SK-N-SH (cell line): ENCODE measurements around the gene SMARCA2.

Source experiments
- JUND ChIP-seq: IDR thresholded peaks from 2 replicates; pipeline ENCODE4 v1.4.0; 2012
- POLR2AphosphoS5 ChIP-seq: IDR thresholded peaks from 2 replicates; pipeline ENCODE4 v1.6.1; 2012; ENCODE audit warnings: low read depth, low read length
- RAD21 ChIP-seq: IDR thresholded peaks from 2 replicates; pipeline ENCODE4 v1.6.1; 2012; ENCODE audit warnings: mild to moderate bottlenecking, low read length
- RCOR1 ChIP-seq: fragments of 150-350 bp; IDR thresholded peaks from 2 replicates; pipeline ENCODE4 v1.6.1; 2017; ENCODE audit warnings: antibody characterized with exemption, low read length
- REST ChIP-seq: IDR thresholded peaks from 2 replicates; pipeline ENCODE4 v1.6.1; 2012; ENCODE audit warnings: mild to moderate bottlenecking, low read depth, low read length, moderate library complexity
- RFX5 ChIP-seq: IDR thresholded peaks from 2 replicates; pipeline ENCODE4 v1.6.1; 2012; ENCODE audit warnings: mild to moderate bottlenecking, improper control_type of control experiment, low read length
- TAF1 ChIP-seq: IDR thresholded peaks from 2 replicates; pipeline ENCODE4 v1.6.1; 2012; ENCODE audit warnings: low read depth, mild to moderate bottlenecking, low read length, moderate library complexity, borderline replicate concordance
- TCF12 ChIP-seq: IDR thresholded peaks from 2 replicates; pipeline ENCODE4 v1.4.0; 2012
- USF2 ChIP-seq: fragments of 150-350 bp; IDR thresholded peaks from 2 replicates; pipeline ENCODE4 v1.6.1; 2017; ENCODE audit warnings: antibody characterized with exemption, low read length, low read depth, borderline replicate concordance
- TF ChIP-seq, protein P1 (sequence below): fragments of 200-600 bp; sonication (generic); IDR thresholded peaks from 2 replicates; pipeline ENCODE4 v1.6.1; 2017; ENCODE audit warnings: antibody characterized with exemption, mild to moderate bottlenecking, moderate library complexity
- TF ChIP-seq, protein P2 (sequence below): IDR thresholded peaks from 2 replicates; pipeline ENCODE4 v1.4.0; 2012; ENCODE audit warnings: low read depth

DNA sequence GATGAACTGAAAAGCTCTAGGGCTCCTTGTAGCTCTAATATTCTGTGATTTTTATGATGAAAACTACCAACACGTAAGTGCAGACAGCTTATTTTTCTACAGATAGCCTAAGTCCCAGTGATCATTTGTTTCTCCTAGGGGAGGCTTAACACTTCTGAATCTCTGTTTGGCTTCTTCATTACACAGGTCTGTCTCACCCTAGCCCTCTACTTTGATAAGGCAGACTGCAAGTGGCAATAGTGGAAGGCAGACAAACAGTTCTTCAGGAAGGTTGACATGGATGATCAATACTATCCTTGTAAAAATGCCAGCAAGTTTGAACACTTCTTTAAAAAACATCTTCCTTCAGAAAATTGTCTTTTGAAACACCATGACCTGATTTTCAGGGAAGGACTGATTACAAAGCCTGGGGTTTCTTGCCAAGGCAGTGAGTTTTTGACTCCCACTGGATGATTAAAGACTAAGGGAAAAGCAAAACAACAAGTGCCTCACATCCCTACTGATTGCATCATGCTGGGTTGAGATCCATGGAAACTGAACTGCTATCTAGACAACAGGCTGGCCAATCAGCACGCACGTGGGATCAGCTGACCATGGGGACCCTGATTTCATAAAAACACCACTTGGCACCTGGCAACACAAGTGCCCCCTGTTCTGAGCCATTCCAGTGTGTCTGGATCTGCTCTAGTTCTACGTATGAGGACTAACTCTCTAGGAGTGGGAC, 212.2 kb downstream of the SMARCA2 start:
- TF ChIP-seq, protein P1, sequence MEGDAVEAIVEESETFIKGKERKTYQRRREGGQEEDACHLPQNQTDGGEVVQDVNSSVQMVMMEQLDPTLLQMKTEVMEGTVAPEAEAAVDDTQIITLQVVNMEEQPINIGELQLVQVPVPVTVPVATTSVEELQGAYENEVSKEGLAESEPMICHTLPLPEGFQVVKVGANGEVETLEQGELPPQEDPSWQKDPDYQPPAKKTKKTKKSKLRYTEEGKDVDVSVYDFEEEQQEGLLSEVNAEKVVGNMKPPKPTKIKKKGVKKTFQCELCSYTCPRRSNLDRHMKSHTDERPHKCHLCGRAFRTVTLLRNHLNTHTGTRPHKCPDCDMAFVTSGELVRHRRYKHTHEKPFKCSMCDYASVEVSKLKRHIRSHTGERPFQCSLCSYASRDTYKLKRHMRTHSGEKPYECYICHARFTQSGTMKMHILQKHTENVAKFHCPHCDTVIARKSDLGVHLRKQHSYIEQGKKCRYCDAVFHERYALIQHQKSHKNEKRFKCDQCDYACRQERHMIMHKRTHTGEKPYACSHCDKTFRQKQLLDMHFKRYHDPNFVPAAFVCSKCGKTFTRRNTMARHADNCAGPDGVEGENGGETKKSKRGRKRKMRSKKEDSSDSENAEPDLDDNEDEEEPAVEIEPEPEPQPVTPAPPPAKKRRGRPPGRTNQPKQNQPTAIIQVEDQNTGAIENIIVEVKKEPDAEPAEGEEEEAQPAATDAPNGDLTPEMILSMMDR = no peak
- TF ChIP-seq RFX5 (no peak), RAD21 (no peak), TAF1 (no peak), REST (no peak), TCF12 (no peak), JUND (no peak), USF2 (no peak), RCOR1 (no peak), POLR2AphosphoS5 (no peak)
- TF ChIP-seq, protein P2, sequence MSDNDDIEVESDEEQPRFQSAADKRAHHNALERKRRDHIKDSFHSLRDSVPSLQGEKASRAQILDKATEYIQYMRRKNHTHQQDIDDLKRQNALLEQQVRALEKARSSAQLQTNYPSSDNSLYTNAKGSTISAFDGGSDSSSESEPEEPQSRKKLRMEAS = no peak
